HepG2 (cell line): ENCODE results near the gene TMEM190. TPM values are rescaled to one million over a fixed set of nuclear protein-coding genes. Genes with fewer than 3 reads are reported as not detected.
A peak's percentile ranks its signal among the peaks of the same experiment; 100 is the strongest.

ENCODE experiments used
- AGO2 ChIP-seq: fragments of 200-400 bp; formaldehyde crosslinking; optimal IDR thresholded peaks from 2 replicates; pipeline ENCODE3; 2017; ENCODE audit warnings: mild to moderate bottlenecking, low read depth, low read length, moderate library complexity
- CREB1 ChIP-seq, 2 experiments: fragments of 450-650 bp in 1 of 2; IDR thresholded peaks; 2 replicates each; pipeline ENCODE4 v1.6.1; 2016 to 2017; ENCODE audit warnings: control low read depth in 1 of 2, mild to moderate bottlenecking in 1 of 2, missing compliant biosample characterization in 1 of 2, missing genetic modification characterization in 1 of 2
- EED ChIP-seq: sonication (generic); formaldehyde crosslinking; IDR thresholded peaks from 2 replicates; pipeline ENCODE4 v1.5.0; 2020; ENCODE audit warnings: mild to moderate bottlenecking, missing genetic modification reagents
- FOXP1 ChIP-seq, 2 experiments: fragments of 450-650 bp in 1 of 2; IDR thresholded peaks; 2 replicates each; pipeline ENCODE4 v1.6.1; 2017 to 2018; ENCODE audit warnings: antibody characterized with exemption in 1 of 2
- HOXA9 ChIP-seq: sonication (generic); formaldehyde crosslinking; IDR thresholded peaks from 2 replicates; pipeline ENCODE4 v1.8.1; 2022; ENCODE audit warnings: missing genetic modification reagents, mild to moderate bottlenecking, moderate library complexity, borderline replicate concordance
- IKZF4 ChIP-seq: sonication (generic); formaldehyde crosslinking; IDR thresholded peaks from 2 replicates; pipeline ENCODE4 v1.5.1; 2020; ENCODE audit warnings: borderline replicate concordance, mild to moderate bottlenecking, low read depth, missing genetic modification reagents; ENCODE audit errors: not compliant biosample characterization
- KLF12 ChIP-seq: sonication (generic); formaldehyde crosslinking; IDR thresholded peaks from 2 replicates; pipeline ENCODE4 v1.4.0; 2020; ENCODE audit warnings: missing genetic modification reagents, borderline replicate concordance
- MED13 ChIP-seq: sonication (generic); formaldehyde crosslinking; IDR thresholded peaks from 2 replicates; pipeline ENCODE4 v1.5.0; 2020; ENCODE audit warnings: missing genetic modification reagents
- MIER2 ChIP-seq: IDR thresholded peaks from 2 replicates; pipeline ENCODE4 v1.6.1; 2016; ENCODE audit warnings: missing biosample characterization, missing genetic modification reagents
- PHF8 ChIP-seq: sonication (generic); formaldehyde crosslinking; IDR thresholded peaks from 2 replicates; pipeline ENCODE4 v1.5.0; 2020; ENCODE audit warnings: missing genetic modification reagents
- POLR2G ChIP-seq: fragments of 200-400 bp; formaldehyde crosslinking; IDR thresholded peaks from 2 replicates; pipeline ENCODE4 v1.6.1; 2018; ENCODE audit warnings: mild to moderate bottlenecking, low read depth, low read length, moderate library complexity
- PPARG ChIP-seq: conservative IDR thresholded peaks from 2 replicates; pipeline ENCODE4 v1.6.1; 2016; ENCODE audit warnings: missing biosample characterization, missing genetic modification reagents
- RFX1 ChIP-seq: fragments of 450-650 bp; IDR thresholded peaks from 2 replicates; pipeline ENCODE4 v1.6.1; 2017
- SOX13 ChIP-seq, 3 experiments: fragments of 450-650 bp in 1 of 3; sonication (generic) in 1 of 3; formaldehyde crosslinking in 1 of 3; IDR thresholded peaks in 2 of 3; conservative IDR thresholded peaks in 1 of 3; 2 replicates each; pipeline versions ENCODE4 v1.5.0 to v1.6.1; 2016 to 2020; ENCODE audit warnings: antibody characterized with exemption in 1 of 3, mild to moderate bottlenecking in 1 of 3, missing compliant biosample characterization in 1 of 3, missing genetic modification reagents in 1 of 3, moderate library complexity in 1 of 3
- TMF1 ChIP-seq: sonication (generic); formaldehyde crosslinking; IDR thresholded peaks from 2 replicates; pipeline ENCODE4 v1.8.1; 2022; ENCODE audit warnings: low read depth, missing genetic modification reagents
- ZFP91 ChIP-seq: sonication (generic); formaldehyde crosslinking; IDR thresholded peaks from 2 replicates; pipeline ENCODE4 v1.9.0; 2022; ENCODE audit warnings: missing genetic modification reagents, mild to moderate bottlenecking, borderline replicate concordance
- ZGPAT ChIP-seq: IDR thresholded peaks from 2 replicates; pipeline ENCODE4 v1.6.1; 2016; ENCODE audit warnings: mild to moderate bottlenecking
- ZNF205 ChIP-seq: IDR thresholded peaks from 2 replicates; pipeline ENCODE4 v1.6.1; 2018; ENCODE audit warnings: missing biosample characterization, missing genetic modification reagents
- ZNF230 ChIP-seq: sonication (generic); formaldehyde crosslinking; IDR thresholded peaks from 2 replicates; pipeline ENCODE4 v1.4.0; 2020; ENCODE audit warnings: mild to moderate bottlenecking, missing genetic modification reagents
- ZNF484 ChIP-seq: sonication (generic); formaldehyde crosslinking; IDR thresholded peaks from 2 replicates; pipeline ENCODE4 v1.5.1; 2020; ENCODE audit warnings: mild to moderate bottlenecking, low read depth, missing genetic modification reagents, borderline replicate concordance
- ZNF597 ChIP-seq: sonication (generic); formaldehyde crosslinking; IDR thresholded peaks from 2 replicates; pipeline ENCODE4 v1.5.0; 2020; ENCODE audit warnings: missing genetic modification reagents
- polyA plus RNA-seq, 8 experiments: library from polyadenylated mRNA; depleted of rRNA in 3 of 8; stranded (reverse) in 7 of 8; unstranded in 1 of 8; fragments of >200 nt; fragmentation: Illumina TruSeq in 4 of 8; extraction: Trizol in 4 of 8; gene quantifications; 2 replicates each; pipeline versions ENCODE4 v1.2.1 to v1.2.3, GENCODE V29; 2011 to 2016; ENCODE audit warnings: low read depth in 4 of 8, missing spikeins in 1 of 8, mixed read lengths in 1 of 8; ENCODE audit not compliant: insufficient read depth in 1 of 8
- total RNA-seq, 5 experiments: library from RNA; depleted of rRNA; stranded (reverse); fragments of >200 nt; fragmentation: Illumina TruSeq; extraction: Trizol; gene quantifications; 2 replicates each; pipeline ENCODE4 v1.2.3, GENCODE V29; 2016; ENCODE audit warnings: low read depth in 1 of 5

TMEM190 gene
- total and polyA plus RNA-seq, 2 of the 13 experiments (the other 11 are each of a cell fraction or from before 2014, with no cell fraction given) = 0.35 to 0.83 TPM

GRCh38 chr19:55407800-55408532, 31.3 kb downstream of the TMEM190 start (continued):
- no peak for TF ChIP-seq MED13 (CRISPR knock-in tag)
- peak; percentile 38; the same call in 1 of the 2 replicates for TF ChIP-seq KLF12 (CRISPR knock-in tag)
- no peak for TF ChIP-seq RFX1
- TF ChIP-seq ZNF597 (CRISPR knock-in tag) = no peak
- TF ChIP-seq MIER2 (CRISPR knock-in tag) = 0 out of 2 replicates have a peak, but pooled peaks have one; percentile 36
- TF ChIP-seq CREB1 (IDR thresholded peaks at IDR 0.05) = peak; percentile 98
- TF ChIP-seq CREB1 (CRISPR knock-in tag; IDR thresholded peaks at IDR 0.05) = peak; percentile 94
- no peak for TF ChIP-seq PPARG (CRISPR knock-in tag)
- no peak; the same call in 1 of the 2 replicates for TF ChIP-seq TMF1
- peak; percentile 59; the same call in 1 of the 2 replicates for TF ChIP-seq ZNF230
- peak; percentile 81; the same call in 1 of the 2 replicates for TF ChIP-seq HOXA9 (CRISPR knock-in tag)
- no peak for TF ChIP-seq ZNF484 (CRISPR knock-in tag)
- TF ChIP-seq ZGPAT (CRISPR knock-in tag) = peak; percentile 81; the same call in 1 of the 2 replicates
- TF ChIP-seq SOX13 (IDR thresholded peaks at IDR 0.05) = no peak
- no peak for TF ChIP-seq SOX13 (CRISPR knock-in tag; conservative IDR thresholded peaks at IDR 0.05 in 1 of 2, IDR thresholded peaks at IDR 0.05 in 1 of 2)
- TF ChIP-seq ZNF205 (CRISPR knock-in tag) = no peak
- TF ChIP-seq PHF8 = peak; percentile 68
- peak; percentile 38; the same call in 1 of the 2 replicates for TF ChIP-seq ZFP91 (CRISPR knock-in tag)
- TF ChIP-seq POLR2G = no peak
- TF ChIP-seq EED (CRISPR knock-in tag) = no peak; the same call in 1 of the 2 replicates
- no peak for TF ChIP-seq FOXP1 (IDR thresholded peaks at IDR 0.05)
- no peak for TF ChIP-seq FOXP1 (CRISPR knock-in tag; IDR thresholded peaks at IDR 0.05)
- TF ChIP-seq AGO2 = no peak
- TF ChIP-seq IKZF4 (CRISPR knock-in tag) = no peak
